RWPE2 (cell line): Measurements from ENCODE around the gene LRRC26.

Experiments used
- ATAC-seq: fragments of 200-7000 bp; cut with Tn5 transposase; 3 replicates; pipeline ENCODE4 v1.9.1; 2021; ENCODE audit warnings: low read depth
- DNase-seq: peaks from one replicate; pipeline ENCODE4 v3.0.0-alpha.2; 2020; ENCODE audit warnings: low spot score
- H3K27ac ChIP-seq: fragments of 450-650 bp; 2 replicates; pipeline ENCODE4 v1.5.1; 2017; ENCODE audit warnings: mild to moderate bottlenecking; ENCODE audit not compliant: poor library complexity, severe bottlenecking
- H3K27me3 ChIP-seq: fragments of 250-450 bp; sonication (Bioruptor Pico); 2 replicates; pipeline ENCODE4 v1.5.1; 2021; ENCODE audit warnings: mild to moderate bottlenecking, moderate library complexity; ENCODE audit not compliant: insufficient read depth, poor library complexity, severe bottlenecking
- H3K36me3 ChIP-seq: fragments of 250-450 bp; sonication (Bioruptor Pico); 2 replicates; pipeline ENCODE4 v1.5.1; 2020; ENCODE audit warnings: low read depth, mild to moderate bottlenecking, moderate library complexity
- H3K4me1 ChIP-seq: fragments of 250-450 bp; sonication (Bioruptor Pico); 2 replicates; pipeline ENCODE4 v1.5.1; 2021; ENCODE audit warnings: mild to moderate bottlenecking, moderate library complexity; ENCODE audit not compliant: insufficient read depth, poor library complexity, severe bottlenecking
- H3K4me3 ChIP-seq: fragments of 250-450 bp; sonication (Bioruptor Pico); 2 replicates; pipeline ENCODE4 v1.5.1; 2021; ENCODE audit warnings: mild to moderate bottlenecking, moderate library complexity; ENCODE audit not compliant: severe bottlenecking
- H3K9me3 ChIP-seq: fragments of 250-450 bp; sonication (Bioruptor Pico); 2 replicates; pipeline ENCODE4 v1.5.1; 2021; ENCODE audit warnings: mild to moderate bottlenecking, moderate library complexity; ENCODE audit not compliant: severe bottlenecking
- CTCF ChIP-seq: fragments of 450-650 bp; IDR thresholded peaks from one replicate; pipeline ENCODE4 v1.5.1; 2017; ENCODE audit warnings: mild to moderate bottlenecking, moderate library complexity; ENCODE audit not compliant: poor library complexity, severe bottlenecking

The LRRC26 gene

GRCh38 chr9:137170486-137171148, 766 bp upstream of the LRRC26 start:
- H3K27me3 ChIP-seq: peaks cover 88% of the 10 kb centered on the region
- no peaks in the 10 kb centered on the region for H3K36me3 ChIP-seq
- H3K9me3 ChIP-seq: no peaks in the 10 kb centered on the region
- TF ChIP-seq CTCF: no peak
- H3K4me1 ChIP-seq: no peaks in the 10 kb centered on the region
- no peak overlapping the region for H3K27ac ChIP-seq
- no peak overlapping the region for H3K4me3 ChIP-seq
- DNase-seq: no peak
- no peak for ATAC-seq

GRCh38 chr9:137168904-137169856, 671 bp downstream of the LRRC26 start:
- ATAC-seq: peak; percentile 50
- TF ChIP-seq CTCF: no peak
- Histone ChIP-seq H3K27me3 (peaks cover 82% of the 10 kb centered on the region), H3K36me3 (no peaks in the 10 kb centered on the region), H3K9me3 (no peaks in the 10 kb centered on the region), H3K4me1 (no peaks in the 10 kb centered on the region), H3K4me3 (peak overlapping the region; percentile 22), H3K27ac (no peak overlapping the region)
- DNase-seq: no peak

GRCh38 chr9:137168573-137168903, 1.3 kb downstream of the LRRC26 start:
- no peaks in the 10 kb centered on the region for H3K4me1 ChIP-seq

GRCh38 chr9:137167747-137168572, 1.9 kb downstream of the LRRC26 start:
- no peaks in the 10 kb centered on the region for H3K9me3 ChIP-seq
- H3K4me1 ChIP-seq: no peaks in the 10 kb centered on the region
- H3K4me3 ChIP-seq: peak overlapping the region; percentile 11
- H3K27me3 ChIP-seq: peaks cover 73% of the 10 kb centered on the region
- H3K36me3 ChIP-seq: no peaks in the 10 kb centered on the region
- DNase-seq: no peak
- ATAC-seq: peak; percentile 9; the same call in 2 of the 3 replicates
- no peak for TF ChIP-seq CTCF
- no peak overlapping the region for H3K27ac ChIP-seq

More at GRCh38 chr9:137168573-137168903, 1.3 kb downstream of the LRRC26 start:
- Histone ChIP-seq H3K4me3 (peak overlapping the region; percentile 22), H3K36me3 (no peaks in the 10 kb centered on the region), H3K27ac (no peak overlapping the region), H3K27me3 (peaks cover 76% of the 10 kb centered on the region), H3K9me3 (no peaks in the 10 kb centered on the region)
- TF ChIP-seq CTCF: no peak
- DNase-seq (no peak), ATAC-seq (peak; percentile 2; the same call in 1 of the 3 replicates)
